ENCODE measurements around the gene MARVELD3. TPM values are rescaled to one million over a fixed set of nuclear protein-coding genes. Genes with fewer than 3 reads are reported as not detected.
"Not testable (repeated sequence)": the region's sequence is repeated elsewhere in the genome, so short reads cannot be mapped to it uniquely, and the experiment has no call there.

MARVELD3 gene
- total RNA-seq, 2 donors from 2014 or later: 14.5 to 58.7 TPM

DNA sequence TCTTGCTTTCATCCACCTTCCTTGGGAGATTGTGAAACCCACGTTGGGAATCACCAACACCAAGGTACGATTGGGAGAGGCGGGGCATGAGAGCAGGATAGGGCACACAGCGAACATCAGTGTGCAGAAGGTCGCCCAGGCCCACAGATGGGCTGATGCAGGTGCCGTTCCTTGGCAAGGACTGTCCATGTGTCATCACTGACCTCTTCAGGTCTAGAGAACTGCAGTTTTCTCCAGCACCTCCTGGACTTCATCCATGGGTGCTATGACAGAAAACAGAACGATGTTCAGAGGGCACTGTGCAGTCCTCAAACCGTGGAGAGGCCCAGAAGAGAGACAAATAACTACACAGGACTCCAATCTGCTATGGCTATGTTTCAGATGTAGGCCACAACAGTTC is 25.2 kb upstream of the MARVELD3 start:
- DNase-seq (no peak), ATAC-seq (no peak)
- TF ChIP-seq CTCF (IDR thresholded peaks at IDR 0.05) (no peak), POLR2A (IDR thresholded peaks at IDR 0.05) (no peak)
- 42 to 66% methylated on average over 3 to 8 of the region's 8 CpGs for WGBS, 2 donors
- H3K27ac ChIP-seq: no peak overlapping the region
- intact Hi-C loops (cut with DNase I): no loop called here
- no peak overlapping the region for H3K4me3 ChIP-seq
- no peaks in the 10 kb centered on the region for H3K9me3 ChIP-seq
- no peaks in the 10 kb centered on the region for H3K27me3 ChIP-seq
- no peaks in the 10 kb centered on the region for H3K4me1 ChIP-seq
- no peaks in the 10 kb centered on the region for H3K36me3 ChIP-seq (replicated peaks in 1 of 2; ENCODE audit: insufficient read depth in 1 of 2, low read depth in 2 of 2)

DNA sequence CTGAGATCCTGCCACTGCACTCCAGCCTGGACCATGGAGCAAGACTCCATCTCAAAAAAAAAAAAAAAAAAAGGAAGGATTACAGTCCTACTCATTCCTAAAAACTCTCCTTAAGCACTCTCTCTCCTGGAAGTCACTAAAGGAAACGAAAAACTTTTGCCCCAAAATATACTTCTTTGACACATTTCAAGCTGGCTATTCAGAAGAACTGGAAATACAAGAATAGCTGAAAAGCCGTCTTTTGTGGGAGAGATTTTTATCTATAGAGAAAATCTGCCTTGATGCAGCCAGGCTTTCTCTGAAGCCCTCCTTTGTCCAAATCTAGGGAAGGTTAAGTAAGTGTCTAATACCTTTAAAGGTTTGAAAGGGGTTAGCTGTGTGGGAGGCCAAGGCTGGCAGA is 16.9 kb upstream of the MARVELD3 start:
- peaks cover 10% of the 10 kb centered on the region for H3K4me1 ChIP-seq
- H3K27ac ChIP-seq: no peak overlapping the region
- no peak for ATAC-seq
- WGBS, 2 donors: 43 to 54% methylated on average over 2 of the region's 2 CpGs
- DNase-seq: no peak
- H3K27me3 ChIP-seq: no peaks in the 10 kb centered on the region
- H3K9me3 ChIP-seq: no peaks in the 10 kb centered on the region
- intact Hi-C loops (cut with DNase I): no loop called here
- TF ChIP-seq POLR2A (IDR thresholded peaks at IDR 0.05): no peak
- H3K4me3 ChIP-seq: no peak overlapping the region
- H3K36me3 ChIP-seq (replicated peaks in 1 of 2; ENCODE audit: insufficient read depth in 1 of 2, low read depth in 2 of 2): no peaks in the 10 kb centered on the region

- ATAC-seq (no peak), DNase-seq (no peak)
- Histone ChIP-seq H3K4me3 (no peak overlapping the region), H3K27ac (no peak overlapping the region), H3K4me1 (peaks cover 10% of the 10 kb centered on the region), H3K27me3 (no peaks in the 10 kb centered on the region), H3K36me3 (replicated peaks in 1 of 2; ENCODE audit: insufficient read depth in 1 of 2, low read depth in 2 of 2) (no peaks in the 10 kb centered on the region), H3K9me3 (no peaks in the 10 kb centered on the region)
- intact Hi-C loops (cut with DNase I): no loop called here
- no peak for TF ChIP-seq POLR2A (IDR thresholded peaks at IDR 0.05)
- 50 to 60% methylated on average over 4 of the region's 4 CpGs for WGBS, 2 donors
These were observed 15.5 kb upstream of the MARVELD3 start for GRCh38 chr16:71610447-71610846.

- no peaks in the 10 kb centered on the region for H3K27me3 ChIP-seq
- H3K9me3 ChIP-seq: no peaks in the 10 kb centered on the region
- H3K27ac ChIP-seq: no peak overlapping the region
- ATAC-seq (peak; percentile 96), DNase-seq (peak; percentile 75 to 85 (median 80))
- H3K36me3 ChIP-seq (replicated peaks in 1 of 2; ENCODE audit: insufficient read depth in 1 of 2, low read depth in 2 of 2): no peaks in the 10 kb centered on the region
- intact Hi-C loops (cut with DNase I): no loop called here
- WGBS, 2 donors: 4% methylated on average over 19 of the region's 19 CpGs
- H3K4me1 ChIP-seq: peaks cover 10% of the 10 kb centered on the region
- no peak for TF ChIP-seq POLR2A (IDR thresholded peaks at IDR 0.05)
- peak; percentile 88 to 98 (median 92) for TF ChIP-seq CTCF (IDR thresholded peaks at IDR 0.05)
- H3K4me3 ChIP-seq: no peak overlapping the region
These were observed 14.8 kb upstream of the MARVELD3 start for GRCh38 chr16:71610936-71611871.

GRCh38 chr16:71614956-71615355 is 11.0 kb upstream of the MARVELD3 start:
- peaks cover 10% of the 10 kb centered on the region for H3K4me1 ChIP-seq
- H3K27ac ChIP-seq; H3K27me3 ChIP-seq; intact Hi-C loops (cut with DNase I); H3K36me3 ChIP-seq (replicated peaks in 1 of 2; ENCODE audit: insufficient read depth in 1 of 2, low read depth in 2 of 2); ATAC-seq; H3K4me3 ChIP-seq; DNase-seq; H3K9me3 ChIP-seq: not testable (repeated sequence)
- WGBS, 2 donors: 84 to 93% methylated on average over 8 of the region's 8 CpGs

DNA sequence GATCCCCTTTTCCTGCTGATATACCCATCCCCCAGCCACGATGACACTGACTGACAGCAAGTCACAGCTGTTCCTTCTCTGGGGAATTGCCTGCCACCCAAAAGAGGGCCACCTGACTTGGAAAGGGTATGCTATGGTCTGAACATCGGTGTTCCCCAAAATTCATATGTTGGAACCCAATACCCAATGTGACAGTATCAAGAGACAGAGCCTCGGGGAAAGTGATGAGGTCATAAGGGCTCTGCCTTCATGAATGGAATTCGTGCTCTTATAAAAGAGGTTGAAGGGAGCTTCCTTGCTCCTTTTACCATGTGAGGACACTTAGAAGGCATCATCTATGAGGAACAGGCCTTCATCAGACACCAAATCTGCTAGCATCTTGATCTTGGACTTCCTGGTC is 7.6 kb upstream of the MARVELD3 start:
- Histone ChIP-seq H3K9me3 (no peaks in the 10 kb centered on the region), H3K4me3 (no peak overlapping the region), H3K4me1 (no peaks in the 10 kb centered on the region), H3K27ac (no peak overlapping the region), H3K36me3 (replicated peaks in 1 of 2; ENCODE audit: insufficient read depth in 1 of 2, low read depth in 2 of 2) (no peaks in the 10 kb centered on the region), H3K27me3 (no peaks in the 10 kb centered on the region)
- no peak for ATAC-seq
- intact Hi-C loops (cut with DNase I): no loop called here
- no peak for DNase-seq
- 66 to 77% methylated on average over 4 of the region's 4 CpGs for WGBS, 2 donors
- TF ChIP-seq POLR2A (IDR thresholded peaks at IDR 0.05) (no peak), CTCF (IDR thresholded peaks at IDR 0.05) (no peak)

Measured in body of pancreas (tissue), 4 donors.